ENCODE data around the gene ADIG. TPM values are rescaled to one million over a fixed set of nuclear protein-coding genes. Genes with fewer than 3 reads are reported as not detected.

ADIG gene
- total RNA-seq, 2 donors from 2014 or later: not detected

DNA sequence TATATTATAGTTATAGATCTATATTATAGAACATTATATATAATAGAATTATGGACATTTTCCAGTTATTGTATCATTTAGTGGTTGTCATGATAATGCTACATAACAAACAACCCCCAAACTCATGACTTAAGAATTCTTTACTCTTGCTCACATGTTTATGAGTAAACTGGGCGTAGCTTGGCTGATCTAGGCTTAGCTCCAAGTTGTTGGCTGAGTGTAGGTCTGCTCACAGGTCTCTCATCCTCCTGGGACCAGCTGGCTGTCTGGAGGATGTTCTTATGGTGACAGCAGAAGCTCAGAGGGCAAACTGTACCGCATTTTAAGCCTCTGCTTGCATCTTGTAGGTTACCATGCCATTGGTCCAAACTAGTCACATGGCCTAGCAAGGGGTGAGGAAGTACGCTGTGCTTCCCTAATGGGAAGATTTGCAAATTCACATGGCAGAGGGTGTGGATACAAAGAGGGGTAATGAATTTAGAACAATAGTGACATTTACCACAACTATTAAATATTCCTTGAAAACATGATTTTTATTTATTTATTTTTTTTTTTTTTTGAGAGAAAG lies 54.8 kb downstream of the ADIG start:
- TF ChIP-seq, protein P1, sequence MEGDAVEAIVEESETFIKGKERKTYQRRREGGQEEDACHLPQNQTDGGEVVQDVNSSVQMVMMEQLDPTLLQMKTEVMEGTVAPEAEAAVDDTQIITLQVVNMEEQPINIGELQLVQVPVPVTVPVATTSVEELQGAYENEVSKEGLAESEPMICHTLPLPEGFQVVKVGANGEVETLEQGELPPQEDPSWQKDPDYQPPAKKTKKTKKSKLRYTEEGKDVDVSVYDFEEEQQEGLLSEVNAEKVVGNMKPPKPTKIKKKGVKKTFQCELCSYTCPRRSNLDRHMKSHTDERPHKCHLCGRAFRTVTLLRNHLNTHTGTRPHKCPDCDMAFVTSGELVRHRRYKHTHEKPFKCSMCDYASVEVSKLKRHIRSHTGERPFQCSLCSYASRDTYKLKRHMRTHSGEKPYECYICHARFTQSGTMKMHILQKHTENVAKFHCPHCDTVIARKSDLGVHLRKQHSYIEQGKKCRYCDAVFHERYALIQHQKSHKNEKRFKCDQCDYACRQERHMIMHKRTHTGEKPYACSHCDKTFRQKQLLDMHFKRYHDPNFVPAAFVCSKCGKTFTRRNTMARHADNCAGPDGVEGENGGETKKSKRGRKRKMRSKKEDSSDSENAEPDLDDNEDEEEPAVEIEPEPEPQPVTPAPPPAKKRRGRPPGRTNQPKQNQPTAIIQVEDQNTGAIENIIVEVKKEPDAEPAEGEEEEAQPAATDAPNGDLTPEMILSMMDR (IDR thresholded peaks at IDR 0.05): no peak
- ATAC-seq (ENCODE audit: insufficient number of reproducible peaks, low FRiP score, low read depth): no peak

More for the DNA sequence above, 54.8 kb downstream of the ADIG start:
- no peak overlapping the region for H3K4me3 ChIP-seq
- H3K9me3 ChIP-seq: no peaks in the 10 kb centered on the region
- no peaks in the 10 kb centered on the region for H3K4me1 ChIP-seq (ENCODE audit: control insufficient read depth in 1 of 2, low read depth in 2 of 2)
- H3K27me3 ChIP-seq (replicated peaks; ENCODE audit: insufficient read depth): no peaks in the 10 kb centered on the region
- H3K36me3 ChIP-seq: no peaks in the 10 kb centered on the region
- no peak overlapping the region for H3K27ac ChIP-seq
- no peak for DNase-seq (ENCODE audit: low spot score)

Other genes with a start within 250 kb of the ADIG start
- 1 to 10 TPM in 1 of 2 donors, under 1 TPM in 1; 0.54 to 1.7 TPM for gene LBP, start 234.7 kb upstream of the ADIG start, total RNA-seq
- gene SNHG17, start 145.9 kb upstream of the ADIG start, total RNA-seq: 10 to 100 TPM in 1 of 2 donors, 1 to 10 TPM in 1; 8.9 to 38.9 TPM
- gene RALGAPB, start 108.4 kb upstream of the ADIG start, total RNA-seq: 10 to 100 TPM; 50.2 to 51.5 TPM
- gene ARHGAP40, start 20.6 kb downstream of the ADIG start, total RNA-seq: not detected
- not detected for gene SLC32A1, start 143.3 kb downstream of the ADIG start, total RNA-seq
- 1 to 10 TPM; 8.0 to 8.1 TPM for gene ACTR5, start 167.3 kb downstream of the ADIG start, total RNA-seq
- gene PPP1R16B, start 224.5 kb downstream of the ADIG start, total RNA-seq: 1 to 10 TPM; 7.3 to 8.9 TPM

All from thoracic aorta (tissue), 2 donors.